Activated CD4-positive, alpha-beta T cell treated with anti-CD3 and anti-CD28 coated beads, Interleukin-2, amount 10 ng/mL, durations not matched to agents 24 days and 14 days (primary cell): ENCODE data around the gene CERS6. TPM values are rescaled to one million over a fixed set of nuclear protein-coding genes. Genes with fewer than 3 reads are reported as not detected.
A peak's percentile ranks its signal among the peaks of the same experiment; 100 is the strongest.

Experiments
- DNase-seq: peaks from one replicate; pipeline ENCODE4 v3.0.0; 2022
- H3K27ac Mint-ChIP-seq: one replicate; pipeline ENCODE4 v1.8.0; 2022; ENCODE audit warnings: mild to moderate bottlenecking, mixed read lengths
- H3K27me3 Mint-ChIP-seq: one replicate; pipeline ENCODE4 v1.8.0; 2022; ENCODE audit warnings: mixed read lengths
- H3K36me3 Mint-ChIP-seq: one replicate; pipeline ENCODE4 v1.8.0; 2022; ENCODE audit warnings: low read depth, mild to moderate bottlenecking, mixed read lengths
- H3K4me1 Mint-ChIP-seq: one replicate; pipeline ENCODE4 v1.8.0; 2021; ENCODE audit warnings: mixed read lengths
- H3K4me3 Mint-ChIP-seq: one replicate; pipeline ENCODE4 v1.8.0; 2022; ENCODE audit warnings: mild to moderate bottlenecking, moderate library complexity, mixed read lengths
- H3K9me3 Mint-ChIP-seq: one replicate; pipeline ENCODE4 v1.8.0; 2021; ENCODE audit warnings: mixed read lengths
- intact Hi-C: fragments of 100-400 bp; cut with micrococcal nuclease; formaldehyde crosslinking; loops from one replicate; pipeline ENCODE4 v1.15.1; 2023
- total RNA-seq: library from RNA; stranded (reverse); gene quantifications from 2 replicates; pipeline ENCODE4 v1.2.3, GENCODE V29; 2022

The CERS6 gene
- total RNA-seq, 1 donor from 2014 or later = 25.3 TPM

DNA sequence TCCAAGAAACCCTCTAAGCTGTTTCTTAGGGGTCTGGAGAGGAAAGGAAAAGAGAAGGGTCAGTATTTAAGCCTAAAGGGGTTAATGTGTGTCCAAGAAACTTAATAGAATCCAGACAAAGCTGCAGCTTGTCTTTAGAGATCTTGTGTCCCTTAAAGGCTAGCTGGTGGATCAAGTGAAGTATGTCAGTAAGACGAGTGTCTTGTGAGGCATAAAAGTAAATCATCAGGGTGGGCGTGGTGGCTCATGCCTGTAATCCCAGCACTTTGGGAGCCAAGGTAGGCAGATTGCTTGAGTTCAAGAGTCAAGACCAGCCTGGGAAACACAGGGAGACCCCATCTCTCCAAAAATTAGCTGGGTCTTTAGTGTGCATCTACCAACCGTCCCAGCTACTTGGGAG lies 47.8 kb downstream of the CERS6 start:
- no peak overlapping the region for H3K27ac Mint-ChIP-seq
- intact Hi-C loops = no loop called here
- no peak overlapping the region for H3K4me3 Mint-ChIP-seq
- peaks cover 27% of the 10 kb centered on the region for H3K9me3 Mint-ChIP-seq
- peaks cover 4% of the 10 kb centered on the region for H3K4me1 Mint-ChIP-seq
- DNase-seq = peak; percentile 34
- no peaks in the 10 kb centered on the region for H3K27me3 Mint-ChIP-seq
- peaks cover 24% of the 10 kb centered on the region for H3K36me3 Mint-ChIP-seq

DNA sequence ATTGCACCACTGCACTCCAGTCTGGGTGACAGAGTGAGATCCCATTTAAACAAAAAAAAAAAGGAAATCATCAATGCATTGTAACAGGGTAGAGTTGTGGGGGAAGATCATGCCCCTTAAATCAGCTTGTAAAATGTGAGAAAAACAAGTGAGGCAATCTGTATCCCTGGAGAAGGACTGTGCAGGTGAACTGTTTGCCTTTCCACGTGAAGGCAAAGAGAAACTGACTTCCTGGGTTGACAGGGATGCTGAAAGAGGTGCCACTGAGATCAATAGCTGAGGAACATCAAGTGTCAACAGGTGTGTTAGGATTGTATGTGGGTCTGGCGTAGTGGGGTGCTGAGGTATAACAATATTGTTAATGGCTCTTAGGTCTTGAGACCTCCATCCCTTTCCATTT lies 48.3 kb downstream of the CERS6 start:
- peaks cover 26% of the 10 kb centered on the region for H3K9me3 Mint-ChIP-seq
- intact Hi-C loops = no loop called here
- H3K36me3 Mint-ChIP-seq = peaks cover 22% of the 10 kb centered on the region
- H3K4me1 Mint-ChIP-seq = peaks cover 4% of the 10 kb centered on the region
- H3K27me3 Mint-ChIP-seq = no peaks in the 10 kb centered on the region
- no peak overlapping the region for H3K27ac Mint-ChIP-seq
- H3K4me3 Mint-ChIP-seq = no peak overlapping the region
- DNase-seq = no peak

DNA sequence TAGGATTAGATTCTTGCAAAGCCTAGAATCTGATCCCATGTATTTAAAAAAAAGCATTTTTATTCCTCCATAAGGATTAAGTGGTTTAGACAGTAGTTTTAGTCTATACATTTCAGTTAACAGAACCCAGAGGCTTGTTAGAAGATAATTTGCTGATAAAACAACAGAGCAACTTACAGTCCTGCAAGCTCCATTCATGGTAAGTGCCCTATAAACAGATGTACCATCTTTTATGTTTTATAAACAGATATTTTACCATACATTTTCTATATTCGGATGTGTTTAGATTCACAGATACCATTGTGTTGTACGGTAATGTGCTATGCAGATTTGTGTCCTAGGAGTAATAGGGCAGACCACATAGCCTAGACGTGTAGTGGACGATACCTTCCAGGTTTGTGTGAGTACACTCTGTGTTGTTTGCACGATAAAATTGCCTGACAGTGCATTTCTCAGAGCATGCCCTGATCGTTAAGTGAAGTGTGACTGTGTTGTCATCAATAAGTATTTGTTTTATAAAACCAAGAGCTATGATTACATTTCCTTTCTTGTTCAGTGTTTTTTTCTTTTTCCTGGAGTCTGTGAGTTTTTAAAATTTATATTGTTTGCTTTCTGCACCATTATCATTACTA lies 54.2 kb downstream of the CERS6 start:
- no peak for DNase-seq
- intact Hi-C loops = no loop called here
- Mint-ChIP-seq H3K4me1 (peaks cover 12% of the 10 kb centered on the region), H3K27ac (no peak overlapping the region), H3K9me3 (no peaks in the 10 kb centered on the region), H3K4me3 (no peak overlapping the region), H3K27me3 (no peaks in the 10 kb centered on the region), H3K36me3 (peaks cover 8% of the 10 kb centered on the region)

DNA sequence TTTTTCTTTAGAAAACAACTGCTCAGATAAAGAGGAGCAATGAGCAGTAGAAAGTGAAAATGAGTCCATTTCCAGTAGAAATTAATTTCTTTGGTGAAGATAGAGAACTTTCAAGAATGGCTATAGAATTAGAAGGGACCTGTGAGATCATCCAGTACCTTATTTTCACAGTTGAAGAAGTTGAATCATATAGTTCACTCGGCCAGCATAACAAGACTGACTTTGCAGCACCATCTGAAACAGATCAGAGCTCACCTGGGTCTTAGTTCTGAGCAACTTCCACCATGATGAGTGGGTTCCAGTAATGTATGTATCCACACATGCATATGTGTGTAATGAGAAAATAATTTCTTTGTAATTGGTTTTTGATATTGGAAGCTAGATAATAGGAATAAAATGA lies 58.6 kb downstream of the CERS6 start:
- peaks cover 18% of the 10 kb centered on the region for H3K4me1 Mint-ChIP-seq
- peaks cover 3% of the 10 kb centered on the region for H3K36me3 Mint-ChIP-seq
- no peak overlapping the region for H3K27ac Mint-ChIP-seq
- H3K4me3 Mint-ChIP-seq = no peak overlapping the region
- intact Hi-C loops = no loop called here
- DNase-seq = no peak
- no peaks in the 10 kb centered on the region for H3K27me3 Mint-ChIP-seq
- no peaks in the 10 kb centered on the region for H3K9me3 Mint-ChIP-seq

DNA sequence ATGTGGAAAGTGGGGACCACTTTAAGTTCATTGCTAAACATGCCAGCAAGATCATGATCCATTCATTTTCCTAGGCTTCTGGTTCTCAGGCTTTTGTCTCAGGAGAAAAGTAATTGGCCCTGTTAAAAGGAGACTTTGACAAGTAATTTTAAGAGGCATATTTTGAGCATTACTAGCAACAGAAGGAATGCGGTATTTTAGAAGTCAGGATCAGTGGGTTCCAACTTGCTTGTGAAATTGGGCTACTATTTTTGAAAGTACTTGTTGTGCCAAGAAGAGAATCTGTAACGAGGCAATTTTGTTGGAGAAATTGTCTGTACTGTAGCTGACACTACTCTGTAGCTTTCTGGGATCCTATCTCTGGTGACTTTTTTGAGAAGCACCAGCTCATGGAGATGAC lies 59.4 kb downstream of the CERS6 start:
- Mint-ChIP-seq H3K4me3 (no peak overlapping the region), H3K4me1 (peaks cover 21% of the 10 kb centered on the region), H3K27ac (no peak overlapping the region), H3K27me3 (no peaks in the 10 kb centered on the region), H3K36me3 (peaks cover 3% of the 10 kb centered on the region), H3K9me3 (no peaks in the 10 kb centered on the region)
- intact Hi-C loops = no loop called here
- no peak for DNase-seq

DNA sequence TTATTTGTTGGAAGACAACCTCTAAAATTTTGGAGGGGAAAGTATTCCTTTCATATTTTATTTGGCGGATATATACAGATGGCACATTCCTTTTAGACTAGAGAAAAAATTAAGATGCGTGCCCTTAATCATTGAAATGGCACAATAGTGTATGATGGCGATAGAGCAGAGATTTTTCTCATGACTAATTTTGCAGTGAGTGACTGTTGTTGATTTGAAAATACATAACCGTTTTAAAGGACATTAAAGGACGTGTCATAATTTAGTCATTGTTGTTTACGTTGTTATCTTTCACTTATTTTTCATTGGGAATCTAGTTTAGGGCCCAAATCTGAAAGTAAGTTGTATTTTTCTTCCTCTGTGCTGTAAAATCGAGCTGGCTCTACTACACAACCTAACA lies 61.7 kb downstream of the CERS6 start:
- no peak for DNase-seq
- H3K4me3 Mint-ChIP-seq = no peak overlapping the region
- no peaks in the 10 kb centered on the region for H3K9me3 Mint-ChIP-seq
- no peaks in the 10 kb centered on the region for H3K27me3 Mint-ChIP-seq
- H3K27ac Mint-ChIP-seq = no peak overlapping the region
- intact Hi-C loops = no loop called here
- peaks cover 3% of the 10 kb centered on the region for H3K36me3 Mint-ChIP-seq
- peaks cover 15% of the 10 kb centered on the region for H3K4me1 Mint-ChIP-seq

DNA sequence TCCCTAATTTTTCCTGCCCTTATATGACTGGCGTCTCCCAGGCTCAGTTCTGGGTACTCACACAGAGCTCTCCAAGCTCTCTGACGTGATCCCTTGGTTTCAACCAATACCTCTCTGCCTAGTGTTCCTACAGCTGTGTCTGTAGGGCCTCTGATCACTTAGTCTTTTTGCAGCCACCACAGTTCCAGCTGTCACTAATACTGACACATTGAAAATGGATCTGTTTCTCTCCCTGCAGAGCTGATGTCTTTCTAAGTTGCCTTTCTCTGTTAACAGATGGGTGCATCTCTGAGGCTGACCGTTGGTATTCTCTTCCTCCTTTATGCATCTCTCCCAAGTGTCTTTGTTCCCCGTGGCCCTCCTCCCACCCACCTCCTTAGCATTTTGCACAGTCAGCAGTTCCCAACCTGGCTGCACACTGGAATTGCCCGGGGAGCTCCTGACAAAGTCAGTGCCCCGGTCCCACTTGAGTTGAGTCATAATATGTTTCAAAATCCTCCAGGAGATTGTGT lies 62.5 kb downstream of the CERS6 start:
- no peaks in the 10 kb centered on the region for H3K9me3 Mint-ChIP-seq
- DNase-seq = peak; percentile 43
- H3K4me3 Mint-ChIP-seq = no peak overlapping the region
- no peak overlapping the region for H3K27ac Mint-ChIP-seq
- no peaks in the 10 kb centered on the region for H3K27me3 Mint-ChIP-seq
- peaks cover 3% of the 10 kb centered on the region for H3K36me3 Mint-ChIP-seq
- peaks cover 15% of the 10 kb centered on the region for H3K4me1 Mint-ChIP-seq
- intact Hi-C loops = no loop called here

DNA sequence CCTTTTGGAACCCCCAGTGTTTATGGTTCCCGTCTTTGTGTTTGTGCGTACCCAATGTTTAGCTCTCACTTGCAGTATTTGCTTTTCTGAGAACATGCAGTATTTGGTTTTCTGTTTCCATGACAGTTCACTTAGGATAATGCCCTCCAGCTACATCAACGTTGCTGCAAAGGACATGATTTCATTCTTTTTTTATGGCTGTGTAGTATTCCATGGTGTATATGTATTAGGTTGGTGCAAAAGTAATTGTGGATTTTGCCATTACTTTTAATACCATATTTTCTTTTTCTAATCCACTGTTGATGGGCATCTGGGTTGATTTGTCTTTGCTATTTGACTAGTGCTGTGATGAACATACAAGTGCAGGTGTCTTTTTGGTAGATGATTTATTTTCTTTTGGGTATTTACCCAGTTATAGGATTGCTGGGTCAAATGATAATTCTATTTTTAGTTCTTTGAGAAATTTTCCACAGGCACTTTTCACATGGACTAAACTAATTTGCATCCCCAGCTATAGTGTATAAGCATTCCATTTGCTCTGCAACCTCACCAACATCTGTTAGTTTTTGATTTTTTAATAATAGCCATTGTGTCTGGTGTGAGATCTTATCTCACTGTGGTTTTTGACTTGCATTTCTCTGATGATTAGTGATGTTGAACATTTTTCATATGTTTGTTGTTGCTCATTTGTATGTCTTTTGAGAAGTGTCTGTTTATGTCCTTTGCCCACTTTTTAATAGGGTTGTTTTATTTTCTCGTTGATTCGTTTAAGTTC lies 63.6 kb downstream of the CERS6 start:
- Mint-ChIP-seq H3K4me3 (no peak overlapping the region), H3K27me3 (no peaks in the 10 kb centered on the region), H3K4me1 (peaks cover 18% of the 10 kb centered on the region), H3K36me3 (peaks cover 1% of the 10 kb centered on the region), H3K27ac (no peak overlapping the region), H3K9me3 (no peaks in the 10 kb centered on the region)
- intact Hi-C loops = no loop called here
- DNase-seq = no peak

DNA sequence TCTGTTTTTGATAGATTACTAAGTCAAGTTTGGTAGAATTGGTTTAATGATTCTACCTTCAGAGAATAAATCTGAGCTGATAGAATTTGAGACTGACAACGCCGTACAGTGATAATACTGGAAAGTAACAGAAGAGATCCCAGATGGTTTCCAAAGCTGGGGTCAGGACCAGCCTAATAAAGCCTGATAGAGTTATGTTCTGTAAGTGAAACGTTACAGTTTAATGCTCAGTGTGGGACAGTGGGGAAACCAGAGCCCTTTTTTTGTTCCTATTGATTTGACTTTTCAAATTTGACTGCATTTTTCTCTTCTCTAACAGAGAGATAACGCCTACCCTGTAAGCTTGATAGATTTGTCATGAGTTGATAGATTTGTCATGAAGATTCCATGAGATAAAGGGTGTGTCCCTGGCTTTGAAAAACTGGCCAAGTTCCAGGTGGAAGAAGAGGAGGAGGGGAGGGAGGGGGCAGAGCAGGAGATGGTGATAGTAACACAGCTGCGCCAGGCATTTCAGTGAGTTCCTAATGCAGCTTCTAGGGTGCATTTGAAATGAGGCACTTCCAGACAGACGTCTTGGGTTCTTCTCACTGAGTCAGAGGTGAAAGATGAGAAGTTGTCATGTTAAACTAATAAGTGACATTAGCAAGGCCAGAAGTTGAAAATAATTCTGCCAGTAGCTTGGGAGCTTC lies 65.1 kb downstream of the CERS6 start:
- Mint-ChIP-seq H3K4me3 (no peak overlapping the region), H3K27ac (no peak overlapping the region), H3K9me3 (no peaks in the 10 kb centered on the region), H3K4me1 (peaks cover 18% of the 10 kb centered on the region), H3K36me3 (no peaks in the 10 kb centered on the region), H3K27me3 (no peaks in the 10 kb centered on the region)
- intact Hi-C loops = no loop called here
- DNase-seq = peak; percentile 28

DNA sequence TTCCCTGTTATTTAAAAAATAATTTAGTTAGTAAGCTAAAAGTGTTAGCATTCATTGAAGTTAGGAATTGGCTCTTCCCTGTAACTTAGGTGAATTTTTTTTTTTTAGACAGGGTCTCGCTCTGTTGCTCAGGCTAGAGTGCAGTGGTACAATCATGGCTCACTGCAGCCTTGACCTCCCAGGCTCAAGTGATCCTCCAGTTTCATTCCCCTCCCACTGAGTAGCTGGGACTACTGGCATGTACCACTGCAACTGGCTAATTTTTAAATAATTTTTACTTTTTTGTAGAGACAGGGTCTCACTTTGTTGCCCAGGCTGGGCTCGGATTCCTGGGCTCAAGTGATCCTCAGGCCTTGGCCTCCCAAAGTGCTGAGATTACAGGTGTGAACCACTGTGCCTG lies 66.4 kb downstream of the CERS6 start:
- Mint-ChIP-seq H3K9me3 (no peaks in the 10 kb centered on the region), H3K27ac (no peak overlapping the region), H3K27me3 (no peaks in the 10 kb centered on the region), H3K4me3 (no peak overlapping the region), H3K4me1 (peaks cover 18% of the 10 kb centered on the region), H3K36me3 (no peaks in the 10 kb centered on the region)
- intact Hi-C loops = no loop called here
- DNase-seq = no peak

DNA sequence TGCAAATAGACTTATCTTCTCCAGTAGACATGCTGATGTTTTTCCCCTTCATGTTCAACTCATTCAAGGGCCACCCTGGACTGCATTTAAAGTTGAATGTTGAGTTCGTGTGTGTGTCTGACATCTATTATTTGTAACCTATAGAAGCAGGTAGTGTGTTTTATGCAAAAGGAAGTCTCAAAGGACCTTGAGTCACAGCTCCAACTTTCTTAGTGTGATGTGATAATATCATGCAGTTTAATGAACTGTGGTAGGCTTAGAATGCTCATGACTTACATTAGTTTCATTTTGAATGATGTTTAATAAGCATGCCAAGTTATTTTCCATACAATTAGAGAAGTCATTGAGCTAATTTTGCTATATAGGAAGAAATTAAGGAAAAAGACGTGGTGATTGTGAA lies 67.9 kb downstream of the CERS6 start:
- Mint-ChIP-seq H3K4me3 (no peak overlapping the region), H3K9me3 (no peaks in the 10 kb centered on the region), H3K27me3 (no peaks in the 10 kb centered on the region), H3K27ac (no peak overlapping the region), H3K36me3 (no peaks in the 10 kb centered on the region), H3K4me1 (peaks cover 15% of the 10 kb centered on the region)
- DNase-seq = no peak
- intact Hi-C loops = no loop called here

DNA sequence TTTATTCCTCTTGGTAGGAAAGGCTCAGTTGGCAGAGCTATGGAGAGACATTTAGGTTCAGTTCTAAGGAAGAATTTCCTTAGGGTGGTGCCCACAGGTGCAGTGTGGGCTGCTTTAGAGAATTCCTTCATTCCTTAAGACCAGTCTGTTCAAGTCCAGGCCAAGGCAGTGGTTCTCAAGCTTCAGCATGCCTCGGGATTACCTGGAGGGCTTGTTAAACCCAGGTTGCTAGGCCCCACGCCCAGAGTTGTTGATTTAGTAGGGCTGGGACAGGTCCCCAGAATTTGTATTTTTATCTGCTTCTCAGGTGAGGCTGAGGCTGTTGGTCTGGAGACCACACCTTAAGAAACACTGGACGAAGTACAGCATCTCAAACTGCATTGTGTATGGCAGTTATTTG lies 68.9 kb downstream of the CERS6 start:
- Mint-ChIP-seq H3K27me3 (no peaks in the 10 kb centered on the region), H3K36me3 (no peaks in the 10 kb centered on the region), H3K4me3 (no peak overlapping the region), H3K9me3 (no peaks in the 10 kb centered on the region), H3K27ac (no peak overlapping the region), H3K4me1 (peaks cover 19% of the 10 kb centered on the region)
- no peak for DNase-seq
- intact Hi-C loops = no loop called here

DNA sequence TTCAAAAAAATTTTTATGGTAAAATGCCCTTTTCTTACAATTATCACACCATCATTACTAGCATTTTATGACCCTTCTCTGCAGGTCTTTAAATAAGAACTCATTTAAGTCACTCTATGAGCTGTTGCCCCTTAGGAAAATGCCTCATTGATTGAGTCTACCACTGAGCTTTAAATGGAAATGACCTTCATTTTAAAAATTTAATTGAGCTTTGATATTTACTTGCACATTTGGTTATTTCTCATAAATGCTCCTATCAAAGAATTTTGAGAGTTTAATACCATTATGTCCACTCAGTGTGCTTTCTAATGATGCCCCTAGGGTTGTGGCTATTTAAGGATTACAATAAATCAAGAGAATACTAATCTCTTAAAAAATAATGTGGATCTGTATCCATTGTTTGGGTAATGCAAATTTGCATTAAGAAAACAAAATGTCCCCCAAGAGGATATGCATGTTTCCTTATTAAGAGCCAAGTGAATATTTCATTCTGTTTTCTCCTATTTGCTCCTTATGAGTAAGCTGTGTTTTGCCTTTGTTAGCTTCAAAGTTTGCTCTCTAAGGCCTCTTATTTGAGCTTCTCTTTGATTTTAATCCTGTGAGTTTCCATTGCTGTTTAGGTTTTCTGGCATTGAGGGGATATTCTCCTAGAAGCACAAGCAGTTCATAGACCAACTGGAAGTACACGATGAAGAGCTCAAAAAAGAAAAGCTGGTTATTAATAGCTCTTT lies 69.8 kb downstream of the CERS6 start:
- Mint-ChIP-seq H3K36me3 (no peaks in the 10 kb centered on the region), H3K27me3 (no peaks in the 10 kb centered on the region), H3K4me3 (no peak overlapping the region), H3K27ac (no peak overlapping the region), H3K4me1 (peaks cover 18% of the 10 kb centered on the region), H3K9me3 (no peaks in the 10 kb centered on the region)
- DNase-seq = no peak
- intact Hi-C loops = no loop called here

DNA sequence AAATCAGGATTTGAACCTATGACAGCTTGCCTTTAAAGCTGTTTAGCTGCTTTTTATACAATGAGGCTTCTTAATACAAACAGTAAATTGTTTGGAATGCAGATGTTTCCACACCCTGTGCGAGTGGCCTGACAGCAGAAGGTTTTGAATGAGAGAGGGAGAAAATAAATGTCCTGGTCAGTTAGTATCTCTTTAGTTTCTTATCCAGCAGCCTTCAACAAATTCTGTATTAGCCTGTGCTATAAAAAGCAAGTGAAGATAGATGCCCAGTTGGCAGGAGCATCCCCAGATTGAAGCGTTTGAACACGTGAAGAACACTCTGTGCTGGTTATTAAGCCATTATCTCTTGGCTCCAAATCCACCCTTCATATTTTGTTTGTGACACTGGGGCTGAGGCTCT lies 70.6 kb downstream of the CERS6 start:
- Mint-ChIP-seq H3K9me3 (no peaks in the 10 kb centered on the region), H3K27me3 (no peaks in the 10 kb centered on the region), H3K4me1 (peaks cover 21% of the 10 kb centered on the region), H3K27ac (no peak overlapping the region), H3K36me3 (no peaks in the 10 kb centered on the region), H3K4me3 (no peak overlapping the region)
- peak; percentile 28 for DNase-seq
- intact Hi-C loops = no loop called here
